ENCODE results near the gene MYO1E. TPM values are rescaled to one million over a fixed set of nuclear protein-coding genes. Genes with fewer than 3 reads are reported as not detected.

The MYO1E gene
- total RNA-seq, 1 donor from 2014 or later = 192 TPM

DNA sequence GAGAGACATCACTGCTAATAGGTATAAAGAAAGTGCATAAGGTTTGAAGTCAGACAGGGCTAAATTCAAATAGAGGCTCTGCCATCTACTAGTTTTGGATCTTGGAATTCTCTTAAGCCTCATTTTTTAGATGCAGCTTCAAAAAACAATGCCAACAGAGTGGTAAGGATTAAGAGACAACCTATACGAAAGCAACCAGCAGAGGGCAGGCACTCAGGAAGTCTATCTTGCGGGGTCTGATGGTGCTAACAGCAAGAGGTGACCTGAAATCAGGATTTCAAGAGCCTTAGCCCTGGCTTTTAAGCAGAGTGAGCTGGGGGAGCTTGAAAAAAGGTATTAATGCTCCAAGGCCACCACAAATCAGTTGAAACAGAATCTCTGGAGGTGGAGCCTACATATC is 125.3 kb downstream of the MYO1E start:
- Mint-ChIP-seq H3K9me3 (ENCODE audit: low read depth) (no peaks in the 10 kb centered on the region), H3K4me1 (ENCODE audit: low read depth) (no peaks in the 10 kb centered on the region), H3K36me3 (ENCODE audit: low read depth) (peaks cover 10% of the 10 kb centered on the region), H3K27me3 (ENCODE audit: low read depth) (no peaks in the 10 kb centered on the region), H3K4me3 (ENCODE audit: unreplicated experiment) (no peak overlapping the region), H3K27ac (ENCODE audit: unreplicated experiment) (no peak overlapping the region)
- DNase-seq (ENCODE audit: low spot score) = no peak
- TF ChIP-seq, protein P1, sequence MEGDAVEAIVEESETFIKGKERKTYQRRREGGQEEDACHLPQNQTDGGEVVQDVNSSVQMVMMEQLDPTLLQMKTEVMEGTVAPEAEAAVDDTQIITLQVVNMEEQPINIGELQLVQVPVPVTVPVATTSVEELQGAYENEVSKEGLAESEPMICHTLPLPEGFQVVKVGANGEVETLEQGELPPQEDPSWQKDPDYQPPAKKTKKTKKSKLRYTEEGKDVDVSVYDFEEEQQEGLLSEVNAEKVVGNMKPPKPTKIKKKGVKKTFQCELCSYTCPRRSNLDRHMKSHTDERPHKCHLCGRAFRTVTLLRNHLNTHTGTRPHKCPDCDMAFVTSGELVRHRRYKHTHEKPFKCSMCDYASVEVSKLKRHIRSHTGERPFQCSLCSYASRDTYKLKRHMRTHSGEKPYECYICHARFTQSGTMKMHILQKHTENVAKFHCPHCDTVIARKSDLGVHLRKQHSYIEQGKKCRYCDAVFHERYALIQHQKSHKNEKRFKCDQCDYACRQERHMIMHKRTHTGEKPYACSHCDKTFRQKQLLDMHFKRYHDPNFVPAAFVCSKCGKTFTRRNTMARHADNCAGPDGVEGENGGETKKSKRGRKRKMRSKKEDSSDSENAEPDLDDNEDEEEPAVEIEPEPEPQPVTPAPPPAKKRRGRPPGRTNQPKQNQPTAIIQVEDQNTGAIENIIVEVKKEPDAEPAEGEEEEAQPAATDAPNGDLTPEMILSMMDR (IDR thresholded peaks at IDR 0.05) = peak; percentile 80

DNA sequence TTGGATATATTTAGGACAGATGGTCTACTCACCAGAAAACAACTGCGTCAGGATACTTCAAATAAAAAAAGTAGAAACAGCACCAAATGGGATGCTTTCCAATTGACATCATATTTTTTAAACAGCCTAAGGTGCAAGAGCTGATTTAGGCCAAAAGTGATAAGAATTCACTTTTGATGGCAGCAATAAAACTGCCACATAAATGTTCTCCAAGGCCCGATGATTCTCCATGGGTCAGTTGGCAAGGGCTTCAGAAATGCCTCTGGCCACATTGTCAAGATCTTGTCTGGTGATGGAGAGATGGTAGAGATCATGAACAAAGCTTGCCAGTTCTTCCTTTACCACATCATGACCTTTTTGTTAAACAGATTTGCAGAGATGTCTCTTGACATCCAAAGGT is 127.1 kb downstream of the MYO1E start:
- TF ChIP-seq, protein P1 (IDR thresholded peaks at IDR 0.05) = no peak
- H3K27ac Mint-ChIP-seq (ENCODE audit: unreplicated experiment) = no peak overlapping the region
- no peak for DNase-seq (ENCODE audit: low spot score)

DNA sequence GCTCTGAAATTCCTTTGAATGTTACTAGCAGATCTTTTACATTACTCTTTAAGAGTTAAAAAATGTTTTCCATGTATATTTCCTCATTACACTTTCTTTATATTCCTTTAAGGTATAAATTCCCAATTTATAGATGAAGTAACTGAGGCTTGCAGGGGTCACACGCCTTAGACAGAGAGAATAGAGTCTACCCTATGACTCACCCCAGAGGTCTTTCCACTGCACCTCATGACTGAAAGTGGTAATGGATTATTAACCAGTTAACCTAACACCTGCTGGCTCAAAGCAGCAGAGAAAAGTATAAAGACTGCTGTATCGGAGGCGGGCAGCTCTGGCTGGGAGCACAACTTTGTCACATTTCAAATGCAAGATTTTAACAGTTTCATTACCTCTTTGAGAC is 128.3 kb downstream of the MYO1E start:
- no peaks in the 10 kb centered on the region for H3K27me3 Mint-ChIP-seq (ENCODE audit: low read depth)
- DNase-seq (ENCODE audit: low spot score) = no peak
- H3K4me1 Mint-ChIP-seq (ENCODE audit: low read depth) = peaks cover 7% of the 10 kb centered on the region
- H3K9me3 Mint-ChIP-seq (ENCODE audit: low read depth) = no peaks in the 10 kb centered on the region
- H3K27ac Mint-ChIP-seq (ENCODE audit: unreplicated experiment) = no peak overlapping the region
- no peak overlapping the region for H3K4me3 Mint-ChIP-seq (ENCODE audit: unreplicated experiment)
- TF ChIP-seq, protein P1 (IDR thresholded peaks at IDR 0.05) = no peak
- H3K36me3 Mint-ChIP-seq (ENCODE audit: low read depth) = peaks cover 12% of the 10 kb centered on the region

More for the DNA sequence above, 127.1 kb downstream of the MYO1E start:
- H3K36me3 Mint-ChIP-seq (ENCODE audit: low read depth) = peaks cover 13% of the 10 kb centered on the region
- no peaks in the 10 kb centered on the region for H3K9me3 Mint-ChIP-seq (ENCODE audit: low read depth)
- H3K4me3 Mint-ChIP-seq (ENCODE audit: unreplicated experiment) = no peak overlapping the region
- H3K27me3 Mint-ChIP-seq (ENCODE audit: low read depth) = no peaks in the 10 kb centered on the region
- peaks cover 2% of the 10 kb centered on the region for H3K4me1 Mint-ChIP-seq (ENCODE audit: low read depth)

DNA sequence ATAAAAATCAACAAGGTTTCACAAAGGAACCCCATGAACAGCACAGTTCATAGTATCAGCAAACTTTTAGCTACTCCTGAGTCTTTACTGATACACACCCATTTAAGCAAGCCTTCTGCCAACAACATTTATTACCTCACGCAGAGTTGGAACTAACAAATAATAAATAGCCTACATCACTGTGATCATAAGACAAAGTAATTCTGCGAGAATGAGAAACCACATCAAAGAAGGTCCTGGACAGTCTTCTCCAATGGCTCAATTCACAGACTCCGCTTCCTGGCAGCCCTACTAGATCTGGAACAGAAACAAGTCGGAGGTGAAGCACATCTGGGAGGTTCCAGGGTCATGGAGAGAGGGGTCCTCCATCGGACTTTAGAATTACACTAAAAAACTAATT is 129.0 kb downstream of the MYO1E start:
- Mint-ChIP-seq H3K27ac (ENCODE audit: unreplicated experiment) (no peak overlapping the region), H3K4me1 (ENCODE audit: low read depth) (peaks cover 7% of the 10 kb centered on the region), H3K36me3 (ENCODE audit: low read depth) (peaks cover 12% of the 10 kb centered on the region), H3K4me3 (ENCODE audit: unreplicated experiment) (no peak overlapping the region), H3K27me3 (ENCODE audit: low read depth) (no peaks in the 10 kb centered on the region), H3K9me3 (ENCODE audit: low read depth) (no peaks in the 10 kb centered on the region)
- DNase-seq (ENCODE audit: low spot score) = no peak
- TF ChIP-seq, protein P1 (IDR thresholded peaks at IDR 0.05) = no peak

DNA sequence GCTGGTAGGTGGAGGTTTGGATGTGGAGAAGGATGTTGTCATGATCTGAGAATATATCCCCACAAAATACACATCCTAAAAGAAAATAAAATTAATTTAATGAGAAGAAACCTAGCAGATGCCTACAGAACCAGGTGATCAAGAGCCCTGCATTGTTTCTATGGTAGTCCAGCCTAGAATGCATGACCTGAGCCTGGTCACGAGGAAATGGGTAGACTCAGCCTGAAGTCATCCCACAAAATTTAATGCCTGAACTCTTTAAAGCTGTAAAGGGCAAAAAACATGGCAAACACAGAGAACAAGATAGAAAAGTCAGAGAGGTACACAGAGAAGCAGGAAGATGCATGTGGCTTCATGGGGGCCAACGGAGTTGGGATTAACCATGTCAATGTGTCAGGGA is 130.0 kb downstream of the MYO1E start:
- Mint-ChIP-seq H3K4me3 (ENCODE audit: unreplicated experiment) (no peak overlapping the region), H3K27ac (ENCODE audit: unreplicated experiment) (no peak overlapping the region), H3K36me3 (ENCODE audit: low read depth) (peaks cover 12% of the 10 kb centered on the region), H3K27me3 (ENCODE audit: low read depth) (no peaks in the 10 kb centered on the region), H3K4me1 (ENCODE audit: low read depth) (peaks cover 9% of the 10 kb centered on the region), H3K9me3 (ENCODE audit: low read depth) (no peaks in the 10 kb centered on the region)
- TF ChIP-seq, protein P1 (IDR thresholded peaks at IDR 0.05) = no peak
- no peak for DNase-seq (ENCODE audit: low spot score)

Data from chondrocyte (in vitro differentiated cells).